ENCODE results near the gene MYBPH. TPM values are rescaled to one million over a fixed set of nuclear protein-coding genes. Genes with fewer than 3 reads are reported as not detected.

MYBPH gene
- total and polyA plus RNA-seq, 10 of the 15 experiments (the other 5 are each of a cell fraction or from before 2014, with no cell fraction given): 0.06 to 0.10 TPM; not detected in 8

GRCh38 chr1:203129501-203130231 lies 46.0 kb downstream of the MYBPH start:
- BruUV-seq (replicated peaks): no TSS peak
- Histone ChIP-seq H3K27me3 (replicated peaks in 1 of 2; ENCODE audit: control insufficient read depth in 2 of 2, insufficient read depth in 2 of 2, low read length in 1 of 2) (peaks cover 6 to 8% of the 10 kb centered on the region in 2 experiments), H3K4me3 (no peak overlapping the region), H3K4me2 (ENCODE audit: control insufficient read depth, insufficient read depth) (no peak overlapping the region), H3K4me1 (ENCODE audit: control insufficient read depth, insufficient read depth, low read length) (no peaks in the 10 kb centered on the region), H3K27ac (ENCODE audit: control insufficient read depth, insufficient read depth) (no peak overlapping the region), H3K36me3 (ENCODE audit: control insufficient read depth in 2 of 2, insufficient read depth in 2 of 2, low read length in 1 of 2) (no peaks in the 10 kb centered on the region), H3K79me2 (ENCODE audit: control insufficient read depth, insufficient read depth, low read length) (no peaks in the 10 kb centered on the region), H3K9me3 (replicated peaks; ENCODE audit: control insufficient read depth, insufficient read depth, low read length) (no peaks in the 10 kb centered on the region), H3K9ac (ENCODE audit: control insufficient read depth, insufficient read depth, low read length) (no peak overlapping the region), H4K20me1 (ENCODE audit: control insufficient read depth, insufficient read depth) (no peaks in the 10 kb centered on the region), H2AFZ (ENCODE audit: control insufficient read depth, low read depth, low read length) (no peak overlapping the region)
- WGBS (ENCODE audit: insufficient coverage, insufficient replicate concordance, low lambda C conversion rate, missing lambda C conversion rate): 17% methylated on average over 7 of the region's 7 CpGs
- no peak for FAIRE-seq
- SMC1A ChIA-PET (ENCODE audit: uncharacterized antibody, unreplicated experiment): no interaction called here
- RAD21 ChIA-PET (ENCODE audit: unreplicated experiment): interaction anchor here (1.2 kb wide), 1 partner anchor 87 kb away, joined by 3 read pairs; no protein-coding TSS in a partner anchor
- no peak for ATAC-seq
- in situ Hi-C loops (cut with MboI) (no loop called here), intact Hi-C loops (cut with micrococcal nuclease; ENCODE audit: unreplicated experiment) (no loop called here)
- TF ChIP-seq RAD21 (IDR thresholded peaks at IDR 0.05; ENCODE audit: insufficient read depth, low read depth, low read length) (no peak), DPF2 (IDR thresholded peaks at IDR 0.05) (no peak), SIX5 (IDR thresholded peaks at IDR 0.05; ENCODE audit: low read depth, low read length, severe bottlenecking) (no peak), ZZZ3 (IDR thresholded peaks at IDR 0.05; ENCODE audit: control insufficient read depth, insufficient read length, low read depth) (no peak), EED (IDR thresholded peaks at IDR 0.05; ENCODE audit: low read depth) (no peak), SUPT20H (IDR thresholded peaks at IDR 0.05; ENCODE audit: borderline replicate concordance, control insufficient read depth, low read depth, low read length) (no peak), CBX5 (IDR thresholded peaks at IDR 0.05; ENCODE audit: low read depth) (no peak), EZH2 (IDR thresholded peaks at IDR 0.05; ENCODE audit: borderline replicate concordance, control insufficient read depth, low read depth, low read length) (no peak), MYB (IDR thresholded peaks at IDR 0.05; ENCODE audit: borderline replicate concordance, low read depth, low read length) (no peak), SKIL (IDR thresholded peaks at IDR 0.05; ENCODE audit: low read depth, poor library complexity, severe bottlenecking) (no peak)
- TF ChIP-seq, protein P1, sequence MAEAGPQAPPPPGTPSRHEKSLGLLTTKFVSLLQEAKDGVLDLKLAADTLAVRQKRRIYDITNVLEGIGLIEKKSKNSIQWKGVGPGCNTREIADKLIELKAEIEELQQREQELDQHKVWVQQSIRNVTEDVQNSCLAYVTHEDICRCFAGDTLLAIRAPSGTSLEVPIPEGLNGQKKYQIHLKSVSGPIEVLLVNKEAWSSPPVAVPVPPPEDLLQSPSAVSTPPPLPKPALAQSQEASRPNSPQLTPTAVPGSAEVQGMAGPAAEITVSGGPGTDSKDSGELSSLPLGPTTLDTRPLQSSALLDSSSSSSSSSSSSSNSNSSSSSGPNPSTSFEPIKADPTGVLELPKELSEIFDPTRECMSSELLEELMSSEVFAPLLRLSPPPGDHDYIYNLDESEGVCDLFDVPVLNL (IDR thresholded peaks at IDR 0.05; ENCODE audit: low read depth, low read length): no peak
- POLR2A ChIA-PET: no interaction called here
- no peak for DNase-seq (ENCODE audit: low read depth, low spot score)
- CTCF ChIA-PET: interaction anchor here (0.8 to 1.1 kb wide), 3 partner anchors 12 to 87 kb away, joined by 3 read pairs; no protein-coding TSS in a partner anchor
